Measurements from ENCODE around the gene ABHD2. TPM values are rescaled to one million over a fixed set of nuclear protein-coding genes. Genes with fewer than 3 reads are reported as not detected.

Gene ABHD2
- total and polyA plus RNA-seq, 9 of the 15 experiments (the other 6 are each of a cell fraction or from before 2014, with no cell fraction given): 16.9 to 99.8 (median 47.5) TPM

GRCh38 chr15:89168316-89168833, 80.1 kb downstream of the ABHD2 start:
- TF ChIP-seq CEBPB (tag; IDR thresholded peaks at IDR 0.05) (no peak), NR2F6 (CRISPR knock-in tag; IDR thresholded peaks at IDR 0.05) (no peak), ZNF507 (tag; conservative IDR thresholded peaks at IDR 0.05) (no peak), ARID3A (IDR thresholded peaks at IDR 0.05; ENCODE audit: borderline replicate concordance, low read depth, low read length) (no peak), NKRF (IDR thresholded peaks at IDR 0.05; ENCODE audit: borderline replicate concordance) (no peak), GABPA (tag; conservative IDR thresholded peaks at IDR 0.05; ENCODE audit: low read depth) (no peak), RNF2 (IDR thresholded peaks at IDR 0.05) (no peak), CGGBP1 (CRISPR knock-in tag; IDR thresholded peaks at IDR 0.05) (no peak), KDM4B (IDR thresholded peaks at IDR 0.05; ENCODE audit: borderline replicate concordance in 2 of 2, low read depth in 1 of 2) (no peak), ATF1 (CRISPR knock-in tag; IDR thresholded peaks at IDR 0.05) (no peak), ATF1 (tag; IDR thresholded peaks at IDR 0.05) (no peak), SMARCA5 (IDR thresholded peaks at IDR 0.05) (no peak), HOMEZ (CRISPR knock-in tag; IDR thresholded peaks at IDR 0.05) (no peak), ID3 (CRISPR knock-in tag; IDR thresholded peaks at IDR 0.05) (no peak), ID3 (tag; IDR thresholded peaks at IDR 0.05) (no peak), TAF15 (IDR thresholded peaks at IDR 0.05; ENCODE audit: low read depth, low read length) (no peak), ZNF76 (CRISPR knock-in tag; IDR thresholded peaks at IDR 0.05; ENCODE audit: borderline replicate concordance) (no peak)
- no peaks in the 10 kb centered on the region for H3K27me3 ChIP-seq (ENCODE audit: control insufficient read depth in 2 of 2, insufficient read depth in 2 of 2, low read length in 2 of 2)
- DNase-seq (ENCODE audit: extremely low read depth in 1 of 4, low spot score in 3 of 4) (no peak), ATAC-seq (no peak), FAIRE-seq (no peak)
- no peak overlapping the region for H2AFZ ChIP-seq (ENCODE audit: low read depth, low read length)
- POLR2A ChIA-PET: interaction anchor here (0.9 kb wide), 1 partner anchor 82 kb away, joined by 3 read pairs; no protein-coding TSS in a partner anchor
- H3K9me3 ChIP-seq (replicated peaks; ENCODE audit: control insufficient read depth, insufficient read depth, low read depth, low read length): no peaks in the 10 kb centered on the region
- no peak overlapping the region for H3K4me3 ChIP-seq
- peaks cover 61% of the 10 kb centered on the region for H3K36me3 ChIP-seq (ENCODE audit: control insufficient read depth, insufficient read depth, low read length)
- no TSS peak for BruUV-seq (replicated peaks)
- H3K9me1 ChIP-seq (ENCODE audit: control insufficient read depth, insufficient read depth, low read length): no peaks in the 10 kb centered on the region
- peak overlapping the region; percentile 62; the same call in 1 of the 3 replicates for H3K27ac ChIP-seq (ENCODE audit: extremely low read depth, low read depth, low read length)
- H3K79me2 ChIP-seq (ENCODE audit: control insufficient read depth, insufficient read depth, low read length): peaks cover 2% of the 10 kb centered on the region; the same call in 1 of the 3 replicates
- in situ Hi-C loops (cut with MboI): no loop called here
- H3K4me1 ChIP-seq (replicated peaks in 1 of 2; ENCODE audit: control insufficient read depth in 2 of 2, insufficient read depth in 2 of 2, low read length in 2 of 2): peaks cover 0 to 14% of the 10 kb centered on the region in 2 experiments; a peak in 2 of 5 replicates
- no peaks in the 10 kb centered on the region for H4K20me1 ChIP-seq (replicated peaks; ENCODE audit: control insufficient read depth, insufficient read depth, low read length)
- H3K9ac ChIP-seq (ENCODE audit: insufficient read depth in 1 of 2, low read depth in 2 of 2, low read length in 2 of 2): no peak overlapping the region
- CTCF ChIA-PET (ENCODE audit: low intra/inter-chr PET ratio): no interaction called here
- no peak overlapping the region for H3K4me2 ChIP-seq (ENCODE audit: insufficient read depth, low read length)
- intact Hi-C loops (cut with micrococcal nuclease): no loop called here
